ENCODE data around the gene KRTAP9-1.
"Not testable (repeated sequence)": the region's sequence is repeated elsewhere in the genome, so short reads cannot be mapped to it uniquely, and the experiment has no call there.

DNA sequence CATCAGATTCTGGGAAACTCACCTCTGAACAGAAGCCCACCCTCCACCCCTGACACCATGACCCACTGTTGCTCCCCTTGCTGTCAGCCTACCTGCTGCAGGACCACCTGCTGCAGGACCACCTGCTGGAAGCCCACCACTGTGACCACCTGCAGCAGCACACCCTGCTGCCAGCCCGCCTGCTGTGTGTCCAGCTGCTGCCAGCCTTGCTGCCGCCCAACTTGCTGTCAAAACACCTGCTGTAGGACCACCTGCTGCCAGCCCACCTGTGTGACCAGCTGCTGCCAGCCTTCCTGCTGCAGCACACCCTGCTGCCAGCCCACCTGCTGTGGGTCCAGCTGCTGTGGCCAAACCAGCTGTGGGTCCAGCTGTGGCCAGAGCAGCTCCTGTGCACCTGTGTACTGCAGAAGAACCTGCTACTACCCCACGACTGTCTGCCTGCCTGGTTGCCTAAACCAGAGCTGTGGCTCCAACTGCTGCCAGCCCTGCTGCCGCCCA is 37.0 kb downstream of the KRTAP9-1 start, which contains the start of gene KRTAP9-2:
- TF ChIP-seq, protein P1, sequence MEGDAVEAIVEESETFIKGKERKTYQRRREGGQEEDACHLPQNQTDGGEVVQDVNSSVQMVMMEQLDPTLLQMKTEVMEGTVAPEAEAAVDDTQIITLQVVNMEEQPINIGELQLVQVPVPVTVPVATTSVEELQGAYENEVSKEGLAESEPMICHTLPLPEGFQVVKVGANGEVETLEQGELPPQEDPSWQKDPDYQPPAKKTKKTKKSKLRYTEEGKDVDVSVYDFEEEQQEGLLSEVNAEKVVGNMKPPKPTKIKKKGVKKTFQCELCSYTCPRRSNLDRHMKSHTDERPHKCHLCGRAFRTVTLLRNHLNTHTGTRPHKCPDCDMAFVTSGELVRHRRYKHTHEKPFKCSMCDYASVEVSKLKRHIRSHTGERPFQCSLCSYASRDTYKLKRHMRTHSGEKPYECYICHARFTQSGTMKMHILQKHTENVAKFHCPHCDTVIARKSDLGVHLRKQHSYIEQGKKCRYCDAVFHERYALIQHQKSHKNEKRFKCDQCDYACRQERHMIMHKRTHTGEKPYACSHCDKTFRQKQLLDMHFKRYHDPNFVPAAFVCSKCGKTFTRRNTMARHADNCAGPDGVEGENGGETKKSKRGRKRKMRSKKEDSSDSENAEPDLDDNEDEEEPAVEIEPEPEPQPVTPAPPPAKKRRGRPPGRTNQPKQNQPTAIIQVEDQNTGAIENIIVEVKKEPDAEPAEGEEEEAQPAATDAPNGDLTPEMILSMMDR (IDR thresholded peaks at IDR 0.05) = not testable (repeated sequence)
- not testable (repeated sequence) for TF ChIP-seq POLR2A (IDR thresholded peaks at IDR 0.05)
